Small intestine (tissue), 7 donors: ENCODE results near the gene ACD. TPM values are rescaled to one million over a fixed set of nuclear protein-coding genes. Genes with fewer than 3 reads are reported as not detected.
A peak's percentile ranks its signal among the peaks of the same experiment; 100 is the strongest.

Source experiments
- DNase-seq, 2 donors: peaks; one replicate each; pipeline versions ENCODE4 v3.0.0 to v3.0.0-alpha.2; 2013
- FAIRE-seq: peaks from 2 replicates; lab custom pipeline; 2012; peaks lifted over from hg19 to GRCh38; lab: Jason Lieb, UNC
- H3K27ac ChIP-seq, 3 donors: one replicate each; pipeline ENCODE4 v1.5.1; 2013; ENCODE audit warnings: low read length in 2 of 3, mild to moderate bottlenecking in 2 of 3, control low read depth in 1 of 3, inconsistent platforms in 1 of 3, low read depth in 1 of 3, moderate library complexity in 1 of 3
- H3K27me3 ChIP-seq, 3 donors: one replicate each; pipeline ENCODE4 v1.6.1; 2013; ENCODE audit warnings: low read length in 3 of 3, inconsistent platforms in 1 of 3; ENCODE audit not compliant: control insufficient read depth in 3 of 3, insufficient read depth in 3 of 3
- H3K36me3 ChIP-seq, 3 donors: one replicate each; pipeline ENCODE4 v1.6.1; 2013; ENCODE audit warnings: low read length in 3 of 3, inconsistent platforms in 1 of 3, low read depth in 1 of 3, mild to moderate bottlenecking in 1 of 3, moderate library complexity in 1 of 3; ENCODE audit not compliant: control insufficient read depth in 3 of 3, insufficient read depth in 2 of 3
- H3K4me1 ChIP-seq, 3 donors: one replicate each; pipeline ENCODE4 v1.6.1; 2013; ENCODE audit warnings: low read length in 2 of 3, inconsistent platforms in 1 of 3, low read depth in 1 of 3, mild to moderate bottlenecking in 1 of 3, moderate library complexity in 1 of 3; ENCODE audit not compliant: control insufficient read depth in 3 of 3, insufficient read depth in 2 of 3
- H3K4me3 ChIP-seq, 3 donors: one replicate each; pipeline ENCODE4 v1.5.1; 2013; ENCODE audit warnings: low read length in 3 of 3, control low read depth in 1 of 3, inconsistent platforms in 1 of 3, low read depth in 1 of 3, mild to moderate bottlenecking in 1 of 3, moderate library complexity in 1 of 3
- H3K9me3 ChIP-seq, 2 donors: one replicate each; pipeline ENCODE4 v1.6.1; 2013; ENCODE audit warnings: low read depth in 1 of 2, low read length in 1 of 2; ENCODE audit not compliant: control insufficient read depth in 2 of 2, insufficient read depth in 1 of 2
- WGBS, 3 donors: extraction: QIAGEN DNeasy Blood & Tissue Kit; methylation state at CpG; one replicate each; pipeline ENCODE4 v1.1.7; 2013; 5-methylcytosine and 5-hydroxymethylcytosine counted together
- polyA plus RNA-seq, 4 donors: library from polyadenylated mRNA; stranded (reverse) in 3 of 4; unstranded in 1 of 4; fragments of 200-250 nt in 3 of 4; fragments of 120-200 nt in 1 of 4; gene quantifications; one replicate each; pipeline versions ENCODE4 v1.2.1 to v1.2.3, GENCODE V29; 2013
- donor health status: healthy with polysubstance abuse.
- donor health status: control.
- donor health status: control.
- donor health status: Bipolar disorder and iron deficiency.
- donor health status: healthy.

Gene ACD
- polyA plus RNA-seq, 4 donors: 7.2 to 31.4 (median 13.7) TPM

- Histone ChIP-seq H3K4me3 (no peak overlapping the region), H3K27me3 (peaks cover 4 to 92% (median 19%) of the 10 kb centered on the region in 3 donors), H3K27ac (no peak overlapping the region), H3K36me3 (no peaks in the 10 kb centered on the region), H3K9me3 (peaks cover 0 to 3% of the 10 kb centered on the region in 2 donors), H3K4me1 (peaks cover 0 to 8% (median 0%) of the 10 kb centered on the region in 3 donors)
- DNase-seq (peak; percentile 31 to 56), FAIRE-seq (no peak)
- WGBS, 3 donors: 21 to 38% (median 35%) methylated on average over 32 to 34 of the region's 34 CpGs
Measured at GRCh38 chr16:67649494-67649931, 10.5 kb downstream of the ACD start.

- Histone ChIP-seq H3K27me3 (peaks cover 4 to 92% (median 19%) of the 10 kb centered on the region in 3 donors), H3K4me3 (no peak overlapping the region), H3K4me1 (peaks cover 0 to 8% (median 0%) of the 10 kb centered on the region in 3 donors), H3K27ac (no peak overlapping the region), H3K9me3 (peaks cover 0 to 3% of the 10 kb centered on the region in 2 donors), H3K36me3 (no peaks in the 10 kb centered on the region)
- WGBS, 3 donors: 38 to 60% (median 60%) methylated on average over 32 to 35 of the region's 35 CpGs
- FAIRE-seq (no peak), DNase-seq (no peak)
Measured at GRCh38 chr16:67648764-67649407, 11.2 kb downstream of the ACD start.

- Histone ChIP-seq H3K36me3 (no peaks in the 10 kb centered on the region), H3K4me3 (no peak overlapping the region), H3K9me3 (no peaks in the 10 kb centered on the region), H3K27ac (no peak overlapping the region), H3K27me3 (peaks cover 4 to 89% (median 17%) of the 10 kb centered on the region in 3 donors), H3K4me1 (peaks cover 0 to 7% (median 0%) of the 10 kb centered on the region in 3 donors)
- no peak for FAIRE-seq
- WGBS, 3 donors: 23 to 42% (median 32%) methylated on average over 50 to 65 of the region's 65 CpGs
- DNase-seq: no peak
Measured at GRCh38 chr16:67648088-67648763, 11.8 kb downstream of the ACD start.

- 62 to 77% (median 69%) methylated on average over 9 to 13 of the region's 13 CpGs for WGBS, 3 donors
- Histone ChIP-seq H3K9me3 (no peaks in the 10 kb centered on the region), H3K27me3 (peaks cover 4 to 87% (median 17%) of the 10 kb centered on the region in 3 donors), H3K36me3 (no peaks in the 10 kb centered on the region), H3K4me1 (peaks cover 0 to 5% (median 0%) of the 10 kb centered on the region in 3 donors), H3K4me3 (no peak overlapping the region), H3K27ac (no peak overlapping the region)
- DNase-seq (no peak), FAIRE-seq (no peak)
Measured at GRCh38 chr16:67647681-67648080, 12.4 kb downstream of the ACD start.

GRCh38 chr16:67647111-67647651 is 12.9 kb downstream of the ACD start:
- WGBS, 3 donors: 54 to 74% (median 66%) methylated on average over 15 of the region's 15 CpGs

GRCh38 chr16:67645397-67646121 is 14.5 kb downstream of the ACD start:
- DNase-seq (no peak), FAIRE-seq (no peak)
- Histone ChIP-seq H3K9me3 (no peaks in the 10 kb centered on the region), H3K36me3 (no peaks in the 10 kb centered on the region), H3K27ac (peak overlapping the region in 2 of 3 donors; percentile 63 to 66), H3K27me3 (peaks cover 4 to 66% (median 12%) of the 10 kb centered on the region in 3 donors), H3K4me3 (peak overlapping the region in 2 of 3 donors; percentile 23 to 47), H3K4me1 (peaks cover 0 to 5% (median 0%) of the 10 kb centered on the region in 3 donors)
- 68 to 72% (median 69%) methylated on average over 12 to 15 of the region's 15 CpGs for WGBS, 3 donors

More at GRCh38 chr16:67647111-67647651, 12.9 kb downstream of the ACD start:
- Histone ChIP-seq H3K27ac (no peak overlapping the region), H3K4me1 (peaks cover 0 to 5% (median 0%) of the 10 kb centered on the region in 3 donors), H3K4me3 (no peak overlapping the region), H3K9me3 (no peaks in the 10 kb centered on the region), H3K36me3 (no peaks in the 10 kb centered on the region), H3K27me3 (peaks cover 4 to 82% (median 17%) of the 10 kb centered on the region in 3 donors)
- DNase-seq (no peak), FAIRE-seq (no peak)

GRCh38 chr16:67644038-67644437 is 16.0 kb downstream of the ACD start:
- H3K27ac ChIP-seq: no peak overlapping the region
- H3K4me1 ChIP-seq: no peaks in the 10 kb centered on the region
- no peak for DNase-seq
- H3K27me3 ChIP-seq: peaks cover 4 to 51% (median 6%) of the 10 kb centered on the region in 3 donors
- no peak overlapping the region for H3K4me3 ChIP-seq
- H3K36me3 ChIP-seq: peaks cover 0 to 5% (median 1%) of the 10 kb centered on the region in 3 donors
- H3K9me3 ChIP-seq: no peaks in the 10 kb centered on the region
- FAIRE-seq: no peak
- 81 to 87% (median 83%) methylated on average over 8 to 9 of the region's 9 CpGs for WGBS, 3 donors
